IPS-18c (cell line): ENCODE results near the gene HLA-F.
A peak's percentile ranks its signal among the peaks of the same experiment; 100 is the strongest.

Experiments used
- H3K4me3 ChIP-seq: 2 replicates; pipeline ENCODE4 v1.7.0; 2013; ENCODE audit warnings: low read depth, mild to moderate bottlenecking, low read length, moderate library complexity; ENCODE audit not compliant: insufficient read depth
- H3K9me3 ChIP-seq: one replicate; pipeline ENCODE4 v1.6.1; 2013; ENCODE audit warnings: mild to moderate bottlenecking, low read length, moderate library complexity; ENCODE audit not compliant: control insufficient read depth, insufficient read depth

Gene HLA-F

GRCh38 chr6:29750709-29751108, 27.5 kb downstream of the HLA-F start:
- Histone ChIP-seq H3K4me3 (no peak overlapping the region), H3K9me3 (peaks cover 2% of the 10 kb centered on the region)

GRCh38 chr6:29751480-29751879, 28.2 kb downstream of the HLA-F start:
- H3K4me3 ChIP-seq = no peak overlapping the region

GRCh38 chr6:29752451-29753308, 29.4 kb downstream of the HLA-F start:
- peaks cover 2% of the 10 kb centered on the region for H3K9me3 ChIP-seq
- peak overlapping the region; percentile 62 for H3K4me3 ChIP-seq

More at GRCh38 chr6:29751480-29751879, 28.2 kb downstream of the HLA-F start:
- H3K9me3 ChIP-seq = peaks cover 2% of the 10 kb centered on the region

GRCh38 chr6:29753309-29753644, 30.0 kb downstream of the HLA-F start:
- Histone ChIP-seq H3K4me3 (no peak overlapping the region), H3K9me3 (no peaks in the 10 kb centered on the region)

- H3K9me3 ChIP-seq = no peaks in the 10 kb centered on the region
- H3K4me3 ChIP-seq = no peak overlapping the region
Observed at GRCh38 chr6:29755295-29755871, 32.1 kb downstream of the HLA-F start.

GRCh38 chr6:29757282-29757681, 34.0 kb downstream of the HLA-F start:
- Histone ChIP-seq H3K9me3 (no peaks in the 10 kb centered on the region), H3K4me3 (no peak overlapping the region)

- H3K4me3 ChIP-seq = no peak overlapping the region
Observed at GRCh38 chr6:29757701-29758293, 34.6 kb downstream of the HLA-F start.

GRCh38 chr6:29758761-29759160, 35.5 kb downstream of the HLA-F start:
- H3K4me3 ChIP-seq = no peak overlapping the region; the same call in 1 of the 2 replicates
- no peaks in the 10 kb centered on the region for H3K9me3 ChIP-seq

More at GRCh38 chr6:29757701-29758293, 34.6 kb downstream of the HLA-F start:
- no peaks in the 10 kb centered on the region for H3K9me3 ChIP-seq

GRCh38 chr6:29759457-29759856, 36.2 kb downstream of the HLA-F start:
- H3K4me3 ChIP-seq = no peak overlapping the region
- no peaks in the 10 kb centered on the region for H3K9me3 ChIP-seq

- no peak overlapping the region for H3K4me3 ChIP-seq
- H3K9me3 ChIP-seq = no peaks in the 10 kb centered on the region
Observed at GRCh38 chr6:29760328-29760727, 37.1 kb downstream of the HLA-F start.

GRCh38 chr6:29762051-29762450, 38.8 kb downstream of the HLA-F start:
- Histone ChIP-seq H3K9me3 (no peaks in the 10 kb centered on the region), H3K4me3 (no peak overlapping the region)

GRCh38 chr6:29762781-29763214, 39.6 kb downstream of the HLA-F start:
- no peaks in the 10 kb centered on the region for H3K9me3 ChIP-seq
- no peak overlapping the region for H3K4me3 ChIP-seq

- Histone ChIP-seq H3K9me3 (no peaks in the 10 kb centered on the region), H3K4me3 (no peak overlapping the region)
Observed at GRCh38 chr6:29763491-29764289, 40.5 kb downstream of the HLA-F start.

- Histone ChIP-seq H3K9me3 (no peaks in the 10 kb centered on the region), H3K4me3 (no peak overlapping the region)
Observed at GRCh38 chr6:29764422-29765196, 41.4 kb downstream of the HLA-F start.

GRCh38 chr6:29769336-29769735, 46.1 kb downstream of the HLA-F start:
- Histone ChIP-seq H3K4me3 (no peak overlapping the region), H3K9me3 (no peaks in the 10 kb centered on the region)

GRCh38 chr6:29770306-29770705, 47.1 kb downstream of the HLA-F start:
- Histone ChIP-seq H3K9me3 (no peaks in the 10 kb centered on the region), H3K4me3 (no peak overlapping the region)

- H3K9me3 ChIP-seq = no peaks in the 10 kb centered on the region
- no peak overlapping the region for H3K4me3 ChIP-seq
Observed at GRCh38 chr6:29776684-29777083, 53.5 kb downstream of the HLA-F start.
